Endothelial cell of umbilical vein (primary cell): Measurements from ENCODE around the gene AEBP1. TPM values are rescaled to one million over a fixed set of nuclear protein-coding genes. Genes with fewer than 3 reads are reported as not detected.

Source experiments
- BruUV-seq: library from RNA; stranded (reverse); fragments of 400-500 nt; replicated peaks from 2 replicates; lab custom pipeline; 2021; lab: Mats Ljungman, UMichigan
- CTCF ChIA-PET: fragments of 300-600, 350-600 bp; sonication (Branson Sonifier 250); formaldehyde crosslinking; loops from one replicate; lab custom pipeline; 2021; ENCODE audit warnings: antibody characterized with exemption, inconsistent platforms; lab: Charles Lee
- POLR2A ChIA-PET: fragments of 300-600, 350-600 bp; sonication (Branson Sonifier 250); formaldehyde crosslinking; loops from one replicate; lab custom pipeline; 2021; ENCODE audit warnings: antibody characterized with exemption, inconsistent platforms; lab: Charles Lee
- DNase-seq: peaks from one replicate; pipeline ENCODE4 v3.0.0-alpha.2; 2011; ENCODE audit warnings: low read depth, low spot score
- FAIRE-seq: peaks from 2 replicates; lab custom pipeline; 2011; peaks lifted over from hg19 to GRCh38; lab: Jason Lieb, UNC
- H2AFZ ChIP-seq: 2 replicates; pipeline ENCODE4 v1.6.0; 2012; ENCODE audit warnings: low read depth, low read length, control low read depth, inconsistent platforms
- H3K27ac ChIP-seq: 2 replicates; pipeline ENCODE4 v1.5.1; 2011; ENCODE audit warnings: low read depth, mild to moderate bottlenecking, control low read depth, low read length, moderate library complexity; ENCODE audit not compliant: insufficient read depth
- H3K27me3 ChIP-seq, 2 experiments: 2 replicates each; pipeline versions ENCODE4 v1.6.0 to v1.6.1; 2011; ENCODE audit warnings: low read length in 2 of 2, mixed read lengths in 1 of 2; ENCODE audit not compliant: control insufficient read depth in 2 of 2, insufficient read depth in 2 of 2
- H3K36me3 ChIP-seq, 2 experiments: 2 replicates in 1 of 2; 3 replicates in 1 of 2; pipeline ENCODE4 v1.5.1; 2011; ENCODE audit warnings: low read length in 2 of 2, mild to moderate bottlenecking in 1 of 2, moderate library complexity in 1 of 2; ENCODE audit not compliant: control insufficient read depth in 2 of 2, insufficient read depth in 2 of 2; ENCODE audit errors: extremely low read depth in 1 of 2
- H3K4me1 ChIP-seq: 3 replicates; pipeline ENCODE4 v1.5.1; 2011; ENCODE audit warnings: mild to moderate bottlenecking, low read length; ENCODE audit not compliant: control insufficient read depth, insufficient read depth; ENCODE audit errors: extremely low read depth
- H3K4me2 ChIP-seq: 2 replicates; pipeline ENCODE4 v1.6.1; 2011; ENCODE audit warnings: low read length, control low read depth, mixed read lengths; ENCODE audit not compliant: insufficient read depth
- H3K4me3 ChIP-seq, 3 experiments: fragments of 200-600 bp in 1 of 3; sonication (generic), shearing (Covaris generic) in 1 of 3; replicated peaks in 1 of 3; 2 replicates each; pipeline ENCODE4 v1.5.1; 2011 to 2016; ENCODE audit warnings: control low read depth in 3 of 3, low read length in 3 of 3, mild to moderate bottlenecking in 2 of 3, inconsistent platforms in 1 of 3, low read depth in 1 of 3, moderate library complexity in 1 of 3; ENCODE audit not compliant: insufficient read depth in 1 of 3
- H3K79me2 ChIP-seq: 2 replicates; pipeline ENCODE4 v1.6.0; 2012; ENCODE audit warnings: low read length, inconsistent platforms; ENCODE audit not compliant: control insufficient read depth, insufficient read depth
- H3K9ac ChIP-seq: replicated peaks from 2 replicates; pipeline ENCODE3; 2011; ENCODE audit warnings: low read length, control low read depth; ENCODE audit not compliant: insufficient read depth; ENCODE audit errors: extremely low read depth
- H3K9me1 ChIP-seq: replicated peaks from 3 replicates; pipeline ENCODE4 v1.6.0; 2011; ENCODE audit warnings: mild to moderate bottlenecking, low read length; ENCODE audit not compliant: control insufficient read depth, insufficient read depth; ENCODE audit errors: extremely low read depth
- H3K9me3 ChIP-seq: replicated peaks from 2 replicates; pipeline ENCODE4 v1.5.1; 2012; ENCODE audit warnings: low read length, inconsistent platforms; ENCODE audit not compliant: control insufficient read depth, insufficient read depth
- H4K20me1 ChIP-seq: replicated peaks from 2 replicates; pipeline ENCODE3; 2011; ENCODE audit warnings: mild to moderate bottlenecking, low read length; ENCODE audit not compliant: control insufficient read depth, insufficient read depth; ENCODE audit errors: extremely low read depth
- EZH2 ChIP-seq: IDR thresholded peaks from 2 replicates; pipeline ENCODE4 v1.6.1; 2012; ENCODE audit warnings: borderline replicate concordance, low read depth, mild to moderate bottlenecking, moderate library complexity, low read length, inconsistent platforms; ENCODE audit not compliant: severe bottlenecking
- FOS ChIP-seq: IDR thresholded peaks from 2 replicates; pipeline ENCODE4 v1.6.1; 2011; ENCODE audit warnings: mild to moderate bottlenecking, low read length, moderate library complexity, borderline replicate concordance; ENCODE audit not compliant: insufficient read depth
- GATA2 ChIP-seq: IDR thresholded peaks from 2 replicates; pipeline ENCODE4 v1.7.0; 2011; ENCODE audit warnings: low read depth, mild to moderate bottlenecking, moderate library complexity, mixed read lengths, low read length; ENCODE audit not compliant: insufficient read length, insufficient read depth
- JUN ChIP-seq: IDR thresholded peaks from 2 replicates; pipeline ENCODE4 v1.6.1; 2011; ENCODE audit warnings: borderline replicate concordance, low read depth; ENCODE audit not compliant: insufficient read length, insufficient read depth
- MYC ChIP-seq: IDR thresholded peaks from one replicate; pipeline ENCODE4 v1.6.1; 2011; ENCODE audit warnings: mild to moderate bottlenecking, low read depth, low read length
- POLR2A ChIP-seq: IDR thresholded peaks from 2 replicates; pipeline ENCODE4 v1.6.1; 2012; ENCODE audit warnings: low read depth, mild to moderate bottlenecking, control low read depth, low read length
- POLR2AphosphoS5 ChIP-seq: IDR thresholded peaks from 2 replicates; pipeline ENCODE4 v1.6.1; 2012; ENCODE audit warnings: low read depth, mild to moderate bottlenecking, control low read depth, low read length, moderate library complexity; ENCODE audit not compliant: insufficient read depth
- dilution Hi-C: fragments of 300-500 bp; cut with MboI; formaldehyde crosslinking; loops from one replicate; pipeline ENCODE4 v1.15.0; 2019; ENCODE audit warnings: low sequenced_read_pairs; ENCODE audit not compliant: extremely low pct_ligation_motif_present
- intact Hi-C: fragments of 100-400 bp; cut with micrococcal nuclease; formaldehyde crosslinking; loops from one replicate; pipeline ENCODE4 v1.10.0; 2022
- polyA plus RNA-seq, 4 experiments: library from polyadenylated mRNA; depleted of rRNA in 3 of 4; stranded (reverse) in 3 of 4; unstranded in 1 of 4; fragments of >200 nt; gene quantifications; 2 replicates each; pipeline versions ENCODE4 v1.2.1 to v1.2.3, GENCODE V29; 2011 to 2012; ENCODE audit warnings: missing spikeins in 1 of 4
- total RNA-seq: library from RNA; stranded (reverse); gene quantifications from 2 replicates; pipeline ENCODE4 v1.2.3, GENCODE V29; 2021
- TF ChIP-seq, protein P1 (sequence below), 2 donors: IDR thresholded peaks; 1 replicate in 1 of 2; 2 replicates in 1 of 2; pipeline ENCODE4 v1.5.1; 2011; ENCODE audit warnings: low read length in 2 of 2, mild to moderate bottlenecking in 2 of 2, moderate library complexity in 2 of 2, control low read depth in 1 of 2, inconsistent platforms in 1 of 2, low read depth in 1 of 2; ENCODE audit not compliant: insufficient read depth in 1 of 2; ENCODE audit errors: extremely low read depth in 1 of 2
- TF ChIP-seq, protein P2 (sequence below): IDR thresholded peaks from 2 replicates; pipeline ENCODE4 v1.6.1; 2011; ENCODE audit not compliant: insufficient read depth, insufficient read length

Gene AEBP1
- total and polyA plus RNA-seq, 2 donors (not counting 3 experiments of a cell fraction or from before 2014, with no cell fraction given) = 20.6 to 48.0 TPM

DNA sequence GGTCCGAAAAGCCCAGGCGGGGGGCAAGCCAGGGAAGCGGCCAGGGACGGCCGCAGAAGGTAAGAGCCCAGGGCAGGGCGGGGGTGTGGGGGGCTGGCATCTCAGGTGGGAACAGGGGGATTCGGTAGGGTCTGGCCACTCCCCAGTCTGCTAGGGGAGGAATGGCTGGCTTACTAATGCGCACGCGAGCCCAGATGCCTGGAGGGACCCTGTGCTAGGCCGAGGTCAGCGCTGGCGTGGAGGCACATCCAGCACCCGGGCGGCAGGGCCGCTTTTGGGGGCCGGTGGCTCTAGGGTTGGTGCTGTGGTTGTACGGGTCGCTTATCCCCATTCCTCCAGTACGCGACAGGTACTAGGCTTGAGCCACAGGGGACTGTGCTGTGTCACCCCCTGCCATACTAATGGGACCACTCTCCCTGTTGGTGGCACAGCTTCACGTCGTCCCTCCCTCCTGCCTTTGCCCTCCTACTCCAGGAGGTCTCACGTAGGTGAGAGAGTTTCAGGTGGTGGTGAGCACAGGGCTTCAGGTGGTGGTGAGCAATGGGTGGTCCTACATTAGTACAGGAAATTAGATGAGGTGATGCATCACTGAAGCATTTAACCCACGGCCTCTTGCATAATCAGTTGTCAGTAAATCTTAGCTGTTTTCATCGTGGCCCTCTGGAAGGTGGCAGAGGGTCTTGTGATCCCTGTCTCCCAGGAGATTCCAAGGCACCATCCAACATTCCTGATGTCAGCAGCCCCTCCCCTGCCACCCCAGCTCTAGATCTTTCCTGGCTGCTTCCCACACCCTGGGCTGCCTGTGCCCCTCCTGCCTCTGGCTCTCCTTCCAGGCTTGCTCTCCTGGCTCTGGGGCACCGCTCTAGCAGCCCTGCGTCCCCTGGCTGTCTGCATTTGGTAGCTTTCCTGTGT is 971 bp downstream of the AEBP1 start:
- Histone ChIP-seq H2AFZ (peak overlapping the region; percentile 52), H4K20me1 (no peaks in the 10 kb centered on the region), H3K36me3 (no peaks in the 10 kb centered on the region), H3K27me3 (no peaks in the 10 kb centered on the region), H3K27ac (no peak overlapping the region), H3K4me2 (peak overlapping the region; percentile 9), H3K79me2 (peaks cover 5% of the 10 kb centered on the region), H3K4me1 (peaks cover 3% of the 10 kb centered on the region), H3K9ac (peak overlapping the region; percentile 23), H3K9me3 (no peaks in the 10 kb centered on the region), H3K9me1 (no peaks in the 10 kb centered on the region), H3K4me3 (peak overlapping the region; percentile 9 to 76 (median 59))
- TF ChIP-seq MYC (no peak), GATA2 (no peak), POLR2A (no peak), EZH2 (no peak), FOS (no peak), POLR2AphosphoS5 (no peak), JUN (no peak)
- TF ChIP-seq, protein P1, sequence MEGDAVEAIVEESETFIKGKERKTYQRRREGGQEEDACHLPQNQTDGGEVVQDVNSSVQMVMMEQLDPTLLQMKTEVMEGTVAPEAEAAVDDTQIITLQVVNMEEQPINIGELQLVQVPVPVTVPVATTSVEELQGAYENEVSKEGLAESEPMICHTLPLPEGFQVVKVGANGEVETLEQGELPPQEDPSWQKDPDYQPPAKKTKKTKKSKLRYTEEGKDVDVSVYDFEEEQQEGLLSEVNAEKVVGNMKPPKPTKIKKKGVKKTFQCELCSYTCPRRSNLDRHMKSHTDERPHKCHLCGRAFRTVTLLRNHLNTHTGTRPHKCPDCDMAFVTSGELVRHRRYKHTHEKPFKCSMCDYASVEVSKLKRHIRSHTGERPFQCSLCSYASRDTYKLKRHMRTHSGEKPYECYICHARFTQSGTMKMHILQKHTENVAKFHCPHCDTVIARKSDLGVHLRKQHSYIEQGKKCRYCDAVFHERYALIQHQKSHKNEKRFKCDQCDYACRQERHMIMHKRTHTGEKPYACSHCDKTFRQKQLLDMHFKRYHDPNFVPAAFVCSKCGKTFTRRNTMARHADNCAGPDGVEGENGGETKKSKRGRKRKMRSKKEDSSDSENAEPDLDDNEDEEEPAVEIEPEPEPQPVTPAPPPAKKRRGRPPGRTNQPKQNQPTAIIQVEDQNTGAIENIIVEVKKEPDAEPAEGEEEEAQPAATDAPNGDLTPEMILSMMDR (IDR thresholded peaks at IDR 0.05; ENCODE audit: extremely low read depth in 1 of 2, insufficient read depth in 1 of 2, low read depth in 1 of 2, low read length in 2 of 2) = no peak
- TF ChIP-seq, protein P2, sequence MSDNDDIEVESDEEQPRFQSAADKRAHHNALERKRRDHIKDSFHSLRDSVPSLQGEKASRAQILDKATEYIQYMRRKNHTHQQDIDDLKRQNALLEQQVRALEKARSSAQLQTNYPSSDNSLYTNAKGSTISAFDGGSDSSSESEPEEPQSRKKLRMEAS = no peak
- ChIA-PET CTCF (interaction anchor here (1.2 to 2.8 kb wide), 5 partner anchors 11 to 33 kb away, joined by 3 to 17 read pairs (median 6); partner anchors contain the start of gene POLD2), POLR2A (no interaction called here)
- intact Hi-C loops (loop anchor here (2.0 kb wide), 2 partner anchors 18 to 22 kb away; partner anchors contain the start of genes POLD2 and POLM), dilution Hi-C loops (no loop called here)
- BruUV-seq = no TSS peak
- FAIRE-seq = peak; percentile 43
- no peak for DNase-seq
